CD14-positive monocyte (primary cell): ENCODE measurements around the gene PPM1H. TPM values are rescaled to one million over a fixed set of nuclear protein-coding genes. Genes with fewer than 3 reads are reported as not detected.

ENCODE experiments used
- DNase-seq, 3 donors: peaks; one replicate each; pipeline ENCODE4 v3.0.0-alpha.2; 2011 to 2022
- H2AFZ ChIP-seq: 2 replicates; pipeline ENCODE4 v1.6.0; 2012; ENCODE audit warnings: mild to moderate bottlenecking, low read depth, low read length, inconsistent platforms; ENCODE audit not compliant: insufficient read depth, poor library complexity, severe bottlenecking
- H3K27ac ChIP-seq, 2 donors: 1 replicate in 1 of 2; 2 replicates in 1 of 2; pipeline ENCODE4 v1.5.1; 2012 to 2013; ENCODE audit warnings: low read length in 2 of 2, control low read depth in 1 of 2, inconsistent platforms in 1 of 2, low read depth in 1 of 2, mild to moderate bottlenecking in 1 of 2
- H3K27me3 ChIP-seq, 2 donors: one replicate each; pipeline versions ENCODE4 v1.6.0 to v1.6.1; 2011 to 2013; ENCODE audit warnings: low read length in 2 of 2; ENCODE audit not compliant: control insufficient read depth in 2 of 2, insufficient read depth in 2 of 2
- H3K36me3 ChIP-seq, 2 donors: replicated peaks in 1 of 2; 1 replicate in 1 of 2; 2 replicates in 1 of 2; pipeline versions ENCODE4 v1.5.1 to v1.6.1; 2012 to 2013; ENCODE audit warnings: low read length in 2 of 2, control low read depth in 1 of 2, inconsistent platforms in 1 of 2, mild to moderate bottlenecking in 1 of 2; ENCODE audit not compliant: insufficient read depth in 2 of 2, control insufficient read depth in 1 of 2
- H3K4me1 ChIP-seq, 2 donors: 1 replicate in 1 of 2; 2 replicates in 1 of 2; pipeline versions ENCODE4 v1.5.1 to v1.6.1; 2012 to 2013; ENCODE audit warnings: low read length in 2 of 2, control low read depth in 1 of 2, inconsistent platforms in 1 of 2, mild to moderate bottlenecking in 1 of 2, moderate library complexity in 1 of 2; ENCODE audit not compliant: insufficient read depth in 2 of 2, control insufficient read depth in 1 of 2
- H3K4me2 ChIP-seq: replicated peaks from 2 replicates; pipeline ENCODE3; 2012; ENCODE audit warnings: low read length, moderate library complexity, mild to moderate bottlenecking; ENCODE audit not compliant: poor library complexity, severe bottlenecking; ENCODE audit errors: extremely low read depth
- H3K4me3 ChIP-seq, 3 experiments: fragments of 200-600 bp in 1 of 3; sonication (generic) in 1 of 3; replicated peaks in 1 of 3; 1 replicate in 2 of 3; 2 replicates in 1 of 3; pipeline ENCODE4 v1.5.1; 2011 to 2013; ENCODE audit warnings: low read length in 3 of 3, mild to moderate bottlenecking in 3 of 3, control low read depth in 2 of 3, low read depth in 2 of 3, inconsistent platforms in 1 of 3, moderate library complexity in 1 of 3
- H3K79me2 ChIP-seq: 2 replicates; pipeline ENCODE4 v1.6.0; 2012; ENCODE audit warnings: mild to moderate bottlenecking, control low read depth, inconsistent platforms, low read length, moderate library complexity; ENCODE audit not compliant: insufficient read depth
- H3K9ac ChIP-seq: 2 replicates; pipeline ENCODE4 v1.6.0; 2017; ENCODE audit warnings: low read length, mild to moderate bottlenecking; ENCODE audit not compliant: insufficient read depth, poor library complexity, severe bottlenecking
- H3K9me3 ChIP-seq, 2 donors: replicated peaks in 1 of 2; 1 replicate in 1 of 2; 2 replicates in 1 of 2; pipeline versions ENCODE4 v1.5.1 to v1.6.1; 2012 to 2013; ENCODE audit warnings: low read length in 2 of 2, control low read depth in 1 of 2; ENCODE audit not compliant: control insufficient read depth in 1 of 2, insufficient read depth in 1 of 2
- H4K20me1 ChIP-seq: 2 replicates; pipeline ENCODE4 v1.6.0; 2012; ENCODE audit warnings: mild to moderate bottlenecking, low read length, control low read depth, moderate library complexity; ENCODE audit not compliant: insufficient read depth
- H3K27ac Mint-ChIP-seq, 7 donors: one replicate each; pipeline ENCODE4 v1.8.0; 2020; ENCODE audit warnings: mild to moderate bottlenecking in 7 of 7, mixed read lengths in 7 of 7, moderate library complexity in 6 of 7, inconsistent platforms in 2 of 7
- H3K27me3 Mint-ChIP-seq, 3 donors: one replicate each; pipeline ENCODE4 v1.8.0; 2021 to 2022; ENCODE audit warnings: low read depth in 3 of 3, mild to moderate bottlenecking in 3 of 3, mixed read lengths in 3 of 3, moderate library complexity in 3 of 3, inconsistent platforms in 1 of 3
- H3K36me3 Mint-ChIP-seq, 2 donors: one replicate each; pipeline ENCODE4 v1.8.0; 2020; ENCODE audit warnings: mixed read lengths in 2 of 2, inconsistent platforms in 1 of 2, mild to moderate bottlenecking in 1 of 2
- H3K4me1 Mint-ChIP-seq: one replicate; pipeline ENCODE4 v1.8.0; 2020; ENCODE audit warnings: mild to moderate bottlenecking, mixed read lengths
- H3K4me3 Mint-ChIP-seq, 2 donors: one replicate each; pipeline ENCODE4 v1.8.0; 2020; ENCODE audit warnings: mild to moderate bottlenecking in 2 of 2, mixed read lengths in 2 of 2, moderate library complexity in 1 of 2
- H3K9me3 Mint-ChIP-seq, 7 donors: one replicate each; pipeline ENCODE4 v1.8.0; 2020 to 2022; ENCODE audit warnings: mixed read lengths in 7 of 7, mild to moderate bottlenecking in 6 of 7, moderate library complexity in 6 of 7, inconsistent platforms in 2 of 7
- CTCF ChIP-seq: fragments of 200-600 bp; IDR thresholded peaks from one replicate; pipeline ENCODE4 v1.8.0; 2022; ENCODE audit warnings: antibody characterized with exemption, mild to moderate bottlenecking
- WGBS: methylation state at CpG from one replicate; pipeline ENCODE4 v1.1.5; 2013; ENCODE audit warnings: missing lambda C conversion rate; ENCODE audit not compliant: insufficient coverage; 5-methylcytosine and 5-hydroxymethylcytosine counted together
- intact Hi-C, 2 donors: fragments of 100-400 bp; cut with micrococcal nuclease; formaldehyde crosslinking; loops; one replicate each; pipeline versions ENCODE4 v1.15.0 to v1.15.1; 2023
- polyA plus RNA-seq, 3 donors: library from polyadenylated mRNA; depleted of rRNA in 1 of 3; unstranded in 2 of 3; stranded (reverse) in 1 of 3; fragments of 300-500 nt in 2 of 3; fragments of >200 nt in 1 of 3; fragmentation: Illumina TruSeq in 2 of 3; gene quantifications; 1 replicate in 2 of 3; 2 replicates in 1 of 3; pipeline ENCODE4 v1.2.3, GENCODE V29; 2012 to 2021

PPM1H gene
- polyA plus RNA-seq, 3 donors = 1.5 to 2.8 (median 1.9) TPM

GRCh38 chr12:62732861-62733427 is 202.0 kb downstream of the PPM1H start:
- WGBS = 93% methylated on average over 3 of the region's 8 CpGs
- Histone ChIP-seq H3K27me3 (no peaks in the 10 kb centered on the region), H3K9ac (no peak overlapping the region), H3K4me3 (peak overlapping the region in 1 of 3 experiments; percentile 27), H3K9me3 (no peaks in the 10 kb centered on the region), H3K36me3 (no peaks in the 10 kb centered on the region), H3K4me2 (peak overlapping the region; percentile 35), H4K20me1 (no peaks in the 10 kb centered on the region), H2AFZ (no peak overlapping the region), H3K79me2 (no peaks in the 10 kb centered on the region), H3K27ac (peak overlapping the region; percentile 49 to 71), H3K4me1 (peaks cover 44 to 61% of the 10 kb centered on the region in 2 donors)
- Mint-ChIP-seq H3K9me3 (no peaks in the 10 kb centered on the region), H3K4me3 (peak overlapping the region; percentile 43 to 51), H3K27ac (peak overlapping the region; percentile 81 to 96 (median 93)), H3K4me1 (peaks cover 61% of the 10 kb centered on the region), H3K27me3 (peaks cover 0 to 2% (median 0%) of the 10 kb centered on the region in 3 donors), H3K36me3 (peaks cover 12 to 16% of the 10 kb centered on the region in 2 donors)
- intact Hi-C loops = loop anchor here (5.0 to 10.0 kb wide), 3 partner anchors 52 to 131 kb away; no protein-coding TSS in a partner anchor
- peak; percentile 74 to 89 (median 88) for DNase-seq
- no peak for TF ChIP-seq CTCF

- Histone ChIP-seq H3K4me1 (peaks cover 44 to 61% of the 10 kb centered on the region in 2 donors), H2AFZ (peak overlapping the region; percentile 22)
- DNase-seq = peak; percentile 60 to 84 (median 80)
Observed at GRCh38 chr12:62731055-62731820, 203.7 kb downstream of the PPM1H start.

More at GRCh38 chr12:62731055-62731820, 203.7 kb downstream of the PPM1H start:
- Mint-ChIP-seq H3K36me3 (peaks cover 8 to 9% of the 10 kb centered on the region in 2 donors), H3K27me3 (peaks cover 0 to 2% (median 0%) of the 10 kb centered on the region in 3 donors), H3K4me1 (peaks cover 61% of the 10 kb centered on the region), H3K9me3 (no peaks in the 10 kb centered on the region), H3K27ac (peak overlapping the region; percentile 78 to 96 (median 92)), H3K4me3 (peak overlapping the region; percentile 43 to 59)
- H3K79me2 ChIP-seq = no peaks in the 10 kb centered on the region
- intact Hi-C loops = loop anchor here (5.0 to 10.0 kb wide), 3 partner anchors 54 to 129 kb away; no protein-coding TSS in a partner anchor
- H3K27ac ChIP-seq = peak overlapping the region; percentile 10 to 71
- no peak overlapping the region for H3K9ac ChIP-seq
- WGBS = 66% methylated on average over 5 of the region's 11 CpGs
- H3K4me3 ChIP-seq = no peak overlapping the region
- TF ChIP-seq CTCF = no peak
- H3K27me3 ChIP-seq = no peaks in the 10 kb centered on the region
- no peaks in the 10 kb centered on the region for H3K9me3 ChIP-seq
- H4K20me1 ChIP-seq = no peaks in the 10 kb centered on the region
- no peaks in the 10 kb centered on the region for H3K36me3 ChIP-seq
- H3K4me2 ChIP-seq = peak overlapping the region; percentile 41
